ENCODE measurements around the gene BTNL2. TPM values are rescaled to one million over a fixed set of nuclear protein-coding genes. Genes with fewer than 3 reads are reported as not detected.

The BTNL2 gene
- total RNA-seq, 1 experiment from 2014 or later: not detected

DNA sequence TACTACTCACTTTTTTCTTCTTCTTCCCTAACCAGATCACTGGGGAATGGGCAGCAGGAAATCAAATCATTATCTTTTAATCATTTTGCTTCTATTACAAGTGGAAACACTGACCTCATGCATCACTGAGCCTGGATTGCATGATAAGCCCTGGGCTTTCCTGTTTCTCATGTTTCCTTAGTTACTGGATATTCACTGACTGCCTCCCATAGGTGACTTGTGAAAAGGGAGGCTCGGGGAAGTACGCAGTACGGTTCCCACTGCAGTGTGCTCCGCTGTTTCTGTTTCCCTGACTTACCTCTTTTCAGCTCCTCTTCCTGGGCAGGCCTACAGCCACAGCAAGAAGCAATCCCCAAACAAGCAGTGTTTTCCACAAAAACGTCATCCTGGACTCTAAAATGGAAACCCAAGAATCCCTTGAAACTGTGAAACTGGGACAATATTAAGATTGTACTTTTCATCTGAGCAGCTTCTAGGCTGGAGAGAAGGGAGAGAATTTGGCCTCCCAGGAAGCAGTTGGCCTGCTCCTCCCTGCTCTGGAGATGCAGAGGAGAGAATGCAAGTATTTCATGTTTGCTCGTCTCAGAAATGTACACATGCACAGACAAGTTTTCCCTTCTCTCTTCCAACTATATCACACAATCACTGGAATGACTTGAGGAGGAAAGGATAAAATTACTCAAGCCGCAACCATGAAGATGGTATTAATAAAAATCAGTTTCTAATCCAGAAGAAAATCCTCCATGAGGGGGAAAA lies 13.1 kb downstream of the BTNL2 start:
- ChIA-PET CTCF (no interaction called here), POLR2A (no interaction called here)
- in situ Hi-C loops (cut with HindIII; ENCODE audit: low pct_unique_long_range_greater_than_20kb, low sequenced_read_pairs): no loop called here
- ATAC-seq: no peak
- intact Hi-C loops (cut with micrococcal nuclease; ENCODE audit: unreplicated experiment): no loop called here
- Histone ChIP-seq H3K4me3 (ENCODE audit: low read depth in 2 of 2, low read length in 2 of 2) (no peak overlapping the region), H3K27me3 (ENCODE audit: control insufficient read depth, insufficient read depth, low read length) (no peaks in the 10 kb centered on the region; the same call in 1 of the 2 replicates), H3K27ac (ENCODE audit: low read length) (no peak overlapping the region), H3K4me1 (ENCODE audit: control insufficient read depth, insufficient read depth, low read length) (no peaks in the 10 kb centered on the region), H3K36me3 (ENCODE audit: control insufficient read depth, insufficient read depth, low read length) (no peaks in the 10 kb centered on the region), H3K9me3 (ENCODE audit: control insufficient read depth, insufficient read depth, low read depth, low read length) (no peaks in the 10 kb centered on the region)
- DNase-seq (ENCODE audit: low read depth, low spot score): no peak
- BruUV-seq (replicated peaks): no TSS peak
- TF ChIP-seq, protein P1, sequence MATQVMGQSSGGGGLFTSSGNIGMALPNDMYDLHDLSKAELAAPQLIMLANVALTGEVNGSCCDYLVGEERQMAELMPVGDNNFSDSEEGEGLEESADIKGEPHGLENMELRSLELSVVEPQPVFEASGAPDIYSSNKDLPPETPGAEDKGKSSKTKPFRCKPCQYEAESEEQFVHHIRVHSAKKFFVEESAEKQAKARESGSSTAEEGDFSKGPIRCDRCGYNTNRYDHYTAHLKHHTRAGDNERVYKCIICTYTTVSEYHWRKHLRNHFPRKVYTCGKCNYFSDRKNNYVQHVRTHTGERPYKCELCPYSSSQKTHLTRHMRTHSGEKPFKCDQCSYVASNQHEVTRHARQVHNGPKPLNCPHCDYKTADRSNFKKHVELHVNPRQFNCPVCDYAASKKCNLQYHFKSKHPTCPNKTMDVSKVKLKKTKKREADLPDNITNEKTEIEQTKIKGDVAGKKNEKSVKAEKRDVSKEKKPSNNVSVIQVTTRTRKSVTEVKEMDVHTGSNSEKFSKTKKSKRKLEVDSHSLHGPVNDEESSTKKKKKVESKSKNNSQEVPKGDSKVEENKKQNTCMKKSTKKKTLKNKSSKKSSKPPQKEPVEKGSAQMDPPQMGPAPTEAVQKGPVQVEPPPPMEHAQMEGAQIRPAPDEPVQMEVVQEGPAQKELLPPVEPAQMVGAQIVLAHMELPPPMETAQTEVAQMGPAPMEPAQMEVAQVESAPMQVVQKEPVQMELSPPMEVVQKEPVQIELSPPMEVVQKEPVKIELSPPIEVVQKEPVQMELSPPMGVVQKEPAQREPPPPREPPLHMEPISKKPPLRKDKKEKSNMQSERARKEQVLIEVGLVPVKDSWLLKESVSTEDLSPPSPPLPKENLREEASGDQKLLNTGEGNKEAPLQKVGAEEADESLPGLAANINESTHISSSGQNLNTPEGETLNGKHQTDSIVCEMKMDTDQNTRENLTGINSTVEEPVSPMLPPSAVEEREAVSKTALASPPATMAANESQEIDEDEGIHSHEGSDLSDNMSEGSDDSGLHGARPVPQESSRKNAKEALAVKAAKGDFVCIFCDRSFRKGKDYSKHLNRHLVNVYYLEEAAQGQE (IDR thresholded peaks at IDR 0.05; ENCODE audit: insufficient read depth in 1 of 2, low read depth in 2 of 2, low read length in 1 of 2): no peak
- TF ChIP-seq CTCF (IDR thresholded peaks at IDR 0.05) (no peak), POLR2AphosphoS5 (IDR thresholded peaks at IDR 0.05; ENCODE audit: low read depth, low read length) (no peak), TCF7L2 (IDR thresholded peaks at IDR 0.05; ENCODE audit: low read depth, low read length) (no peak), SIN3A (IDR thresholded peaks at IDR 0.05; ENCODE audit: borderline replicate concordance, insufficient read depth, low read depth, low read length) (no peak)

DNA sequence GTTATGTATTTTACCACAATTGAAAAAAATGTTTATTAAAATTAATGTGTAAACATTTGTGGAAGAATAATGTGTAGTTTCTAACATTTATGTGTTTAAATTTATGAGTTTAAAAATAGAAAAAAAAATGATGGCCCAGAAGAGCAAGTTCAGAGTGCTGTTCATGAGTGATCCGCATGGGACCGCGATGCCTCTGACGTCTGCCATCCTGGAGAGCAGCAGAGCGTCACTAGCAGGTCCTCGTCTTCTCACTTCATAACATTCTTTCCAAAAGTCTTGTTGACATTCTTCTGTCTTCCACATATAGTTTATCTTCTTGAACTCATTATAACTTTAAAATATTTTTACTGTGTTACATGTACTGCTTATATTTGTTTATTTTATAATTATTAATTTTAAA lies 15.5 kb downstream of the BTNL2 start:
- DNase-seq (ENCODE audit: low read depth, low spot score) (no peak), ATAC-seq (no peak)
- Histone ChIP-seq H3K27ac (ENCODE audit: low read length) (no peak overlapping the region), H3K4me3 (ENCODE audit: low read depth in 2 of 2, low read length in 2 of 2) (no peak overlapping the region), H3K9me3 (ENCODE audit: control insufficient read depth, insufficient read depth, low read depth, low read length) (no peaks in the 10 kb centered on the region), H3K4me1 (ENCODE audit: control insufficient read depth, insufficient read depth, low read length) (no peaks in the 10 kb centered on the region), H3K27me3 (ENCODE audit: control insufficient read depth, insufficient read depth, low read length) (no peaks in the 10 kb centered on the region), H3K36me3 (ENCODE audit: control insufficient read depth, insufficient read depth, low read length) (no peaks in the 10 kb centered on the region)
- BruUV-seq (replicated peaks): no TSS peak
- CTCF ChIA-PET: no interaction called here
- intact Hi-C loops (cut with micrococcal nuclease; ENCODE audit: unreplicated experiment) (no loop called here), in situ Hi-C loops (cut with HindIII; ENCODE audit: low pct_unique_long_range_greater_than_20kb, low sequenced_read_pairs) (no loop called here)
- TF ChIP-seq TCF7L2 (IDR thresholded peaks at IDR 0.05; ENCODE audit: low read depth, low read length) (no peak), SIN3A (IDR thresholded peaks at IDR 0.05; ENCODE audit: borderline replicate concordance, insufficient read depth, low read depth, low read length) (no peak), CTCF (IDR thresholded peaks at IDR 0.05) (no peak), POLR2AphosphoS5 (IDR thresholded peaks at IDR 0.05; ENCODE audit: low read depth, low read length) (no peak)
- TF ChIP-seq, protein P1 (IDR thresholded peaks at IDR 0.05; ENCODE audit: insufficient read depth in 1 of 2, low read depth in 2 of 2, low read length in 1 of 2): no peak
- POLR2A ChIA-PET: no interaction called here
